Body of pancreas (tissue), 4 donors: ENCODE measurements around the gene ASGR1. TPM values are rescaled to one million over a fixed set of nuclear protein-coding genes. Genes with fewer than 3 reads are reported as not detected.
A peak's percentile ranks its signal among the peaks of the same experiment; 100 is the strongest.

ENCODE experiments used
- microRNA counts, 2 donors: library from miRNA; unstranded; fragments of <30 nt; microRNA quantifications; one replicate each; lab custom pipeline; 2017
- microRNA-seq, 2 donors: library from miRNA; unstranded; fragments of <30 nt; microRNA quantifications; one replicate each; pipeline ENCODE4, GENCODE V29; 2016; ENCODE audit warnings: borderline number of aligned reads in 2 of 2, borderline replicate concordance in 2 of 2
- small RNA-seq: library from RNA; depleted of rRNA; stranded (forward); fragments of <200 nt; gene quantifications from one replicate; pipeline ENCODE3, GENCODE V24; 2016
- total RNA-seq, 2 donors: library from RNA; depleted of rRNA; stranded (reverse); fragments of >200 nt; gene quantifications; one replicate each; pipeline ENCODE4 v1.1.0, GENCODE V29; 2016

Gene ASGR1
- total RNA-seq, 2 donors from 2014 or later: 4.6 TPM; not detected in 1

MicroRNA genes within 50 kb of the gene (microRNA counts, 767-probe panel; counts per million panel counts)
- 0 to 736 counts per million in 2 donors for microRNA hsa-miR-324-3p (lab: Ali Mortazavi, UCI)
- 0 to 736 counts per million in 2 donors for microRNA hsa-miR-324-5p (lab: Ali Mortazavi, UCI)

Small RNA genes within 50 kb of the gene (microRNA-seq; reads per million reads assigned to microRNA genes)
- 544 to 651 reads per million in 2 donors for gene MIR324

Small RNA genes within 50 kb of the gene (small RNA-seq; reads per million reads assigned to genes)
- gene AC120057.4 (not detected), gene MIR324 (3.6 reads per million, percentile 82 among the genes with 10 or more reads in this experiment)

Other genes with a start within 250 kb of the ASGR1 start
- not detected for gene ALOX12, start 183.3 kb downstream of the ASGR1 start, total RNA-seq
- 10 to 100 TPM in 1 of 2 donors, 1 to 10 TPM in 1; 9.9 to 87.4 TPM for gene RNASEK, start 166.7 kb downstream of the ASGR1 start, total RNA-seq
- gene BCL6B, start 156.3 kb downstream of the ASGR1 start, total RNA-seq: 1 to 10 TPM; 1.6 to 8.9 TPM
- gene SLC16A13, start 143.4 kb downstream of the ASGR1 start, total RNA-seq: 1 to 10 TPM in 1 of 2 donors, not detected in 1; 1.6 TPM
- 10 to 100 TPM in 1 of 2 donors, 1 to 10 TPM in 1; 4.2 to 10.9 TPM for gene SLC16A11, start 135.3 kb downstream of the ASGR1 start, total RNA-seq
- 1 to 10 TPM in 1 of 2 donors, under 1 TPM in 1; 0.33 to 1.0 TPM for gene CLEC10A, start 99.1 kb downstream of the ASGR1 start, total RNA-seq
- not detected for gene ASGR2, start 64.5 kb downstream of the ASGR1 start, total RNA-seq
- 1 to 10 TPM; 3.6 to 9.3 TPM for gene DLG4, start 40.5 kb upstream of the ASGR1 start, total RNA-seq
- 1,000 to 10,000 TPM in 1 of 2 donors, 100 to 1,000 TPM in 1; 887 to 1,901 TPM for gene ACADVL, start 40.6 kb upstream of the ASGR1 start, total RNA-seq
- gene DVL2, start 55.1 kb upstream of the ASGR1 start, total RNA-seq: 10 to 100 TPM; 19.5 to 41.5 TPM
- gene PHF23, start 60.1 kb upstream of the ASGR1 start, total RNA-seq: 10 to 100 TPM; 11.9 to 15.8 TPM
- 100 to 1,000 TPM; 145 to 482 TPM for gene GABARAP, start 63.1 kb upstream of the ASGR1 start, total RNA-seq
- gene CTDNEP1, start 72.4 kb upstream of the ASGR1 start, total RNA-seq: 10 to 100 TPM; 33.5 to 44.8 TPM
- gene ELP5, start 72.8 kb upstream of the ASGR1 start, total RNA-seq: 10 to 100 TPM; 10.2 to 16.3 TPM
- gene CLDN7, start 83.1 kb upstream of the ASGR1 start, total RNA-seq: 10 to 100 TPM; 72.9 to 92.3 TPM
- 10 to 100 TPM in 1 of 2 donors, 1 to 10 TPM in 1; 1.3 to 10.5 TPM for gene SLC2A4, start 102.3 kb upstream of the ASGR1 start, total RNA-seq
- 1 to 10 TPM in 1 of 2 donors, under 1 TPM in 1; 0.26 to 1.3 TPM for gene YBX2, start 115.3 kb upstream of the ASGR1 start, total RNA-seq
- gene EIF5A, start 128.3 kb upstream of the ASGR1 start, total RNA-seq: 100 to 1,000 TPM in 1 of 2 donors, 10 to 100 TPM in 1; 97.0 to 134 TPM
- gene GPS2, start 136.0 kb upstream of the ASGR1 start, total RNA-seq: 10 to 100 TPM; 71.9 to 75.8 TPM
- gene NEURL4, start 150.0 kb upstream of the ASGR1 start, total RNA-seq: 10 to 100 TPM; 28.8 to 41.2 TPM
- gene ACAP1, start 157.2 kb upstream of the ASGR1 start, total RNA-seq: 1 to 10 TPM in 1 of 2 donors, under 1 TPM in 1; 0.99 to 2.1 TPM
- 1 to 10 TPM; 2.6 to 5.6 TPM for gene KCTD11, start 172.8 kb upstream of the ASGR1 start, total RNA-seq
- gene TMEM95, start 175.8 kb upstream of the ASGR1 start, total RNA-seq: not detected
- 10 to 100 TPM; 12.7 to 15.8 TPM for gene TNK1, start 201.7 kb upstream of the ASGR1 start, total RNA-seq
- gene PLSCR3, start 215.2 kb upstream of the ASGR1 start, total RNA-seq: 10 to 100 TPM; 13.2 to 15.8 TPM
- gene TMEM256, start 224.7 kb upstream of the ASGR1 start, total RNA-seq: 10 to 100 TPM; 14.5 to 21.8 TPM
- 1 to 10 TPM; 5.2 to 6.3 TPM for gene NLGN2, start 228.5 kb upstream of the ASGR1 start, total RNA-seq
- gene SPEM1, start 241.0 kb upstream of the ASGR1 start, total RNA-seq: not detected
- not detected for gene SPEM2, start 246.2 kb upstream of the ASGR1 start, total RNA-seq
- not detected for gene SPEM3, start 249.5 kb upstream of the ASGR1 start, total RNA-seq